ENCODE data around the gene MTERF1. TPM values are rescaled to one million over a fixed set of nuclear protein-coding genes. Genes with fewer than 3 reads are reported as not detected.
"Not testable (repeated sequence)": the region's sequence is repeated elsewhere in the genome, so short reads cannot be mapped to it uniquely, and the experiment has no call there.

The MTERF1 gene
- total RNA-seq, 4 donors from 2014 or later: 4.4 to 23.8 (median 21.0) TPM

GRCh38 chr7:91910171-91910570 is 29.7 kb upstream of the MTERF1 start:
- intact Hi-C loops (cut with DNase I; ENCODE audit: low total_unique reads): no loop called here
- H3K27ac ChIP-seq: no peak overlapping the region
- no peaks in the 10 kb centered on the region for H3K36me3 ChIP-seq
- no peak overlapping the region for H3K4me3 ChIP-seq
- no peak for DNase-seq
- no peaks in the 10 kb centered on the region for H3K9me3 ChIP-seq
- TF ChIP-seq, protein P1, sequence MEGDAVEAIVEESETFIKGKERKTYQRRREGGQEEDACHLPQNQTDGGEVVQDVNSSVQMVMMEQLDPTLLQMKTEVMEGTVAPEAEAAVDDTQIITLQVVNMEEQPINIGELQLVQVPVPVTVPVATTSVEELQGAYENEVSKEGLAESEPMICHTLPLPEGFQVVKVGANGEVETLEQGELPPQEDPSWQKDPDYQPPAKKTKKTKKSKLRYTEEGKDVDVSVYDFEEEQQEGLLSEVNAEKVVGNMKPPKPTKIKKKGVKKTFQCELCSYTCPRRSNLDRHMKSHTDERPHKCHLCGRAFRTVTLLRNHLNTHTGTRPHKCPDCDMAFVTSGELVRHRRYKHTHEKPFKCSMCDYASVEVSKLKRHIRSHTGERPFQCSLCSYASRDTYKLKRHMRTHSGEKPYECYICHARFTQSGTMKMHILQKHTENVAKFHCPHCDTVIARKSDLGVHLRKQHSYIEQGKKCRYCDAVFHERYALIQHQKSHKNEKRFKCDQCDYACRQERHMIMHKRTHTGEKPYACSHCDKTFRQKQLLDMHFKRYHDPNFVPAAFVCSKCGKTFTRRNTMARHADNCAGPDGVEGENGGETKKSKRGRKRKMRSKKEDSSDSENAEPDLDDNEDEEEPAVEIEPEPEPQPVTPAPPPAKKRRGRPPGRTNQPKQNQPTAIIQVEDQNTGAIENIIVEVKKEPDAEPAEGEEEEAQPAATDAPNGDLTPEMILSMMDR (IDR thresholded peaks at IDR 0.05): no peak
- TF ChIP-seq POLR2A (IDR thresholded peaks at IDR 0.05): no peak
- peaks cover 0 to 3% of the 10 kb centered on the region in 2 donors for H3K4me1 ChIP-seq
- H3K27me3 ChIP-seq: no peaks in the 10 kb centered on the region

- no peak for DNase-seq
Observed at GRCh38 chr7:91899563-91899962, 19.1 kb upstream of the MTERF1 start.

GRCh38 chr7:91898240-91898992 is 17.9 kb upstream of the MTERF1 start:
- TF ChIP-seq POLR2A (IDR thresholded peaks at IDR 0.05): no peak
- TF ChIP-seq, protein P1 (IDR thresholded peaks at IDR 0.05): no peak
- intact Hi-C loops (cut with DNase I; ENCODE audit: low total_unique reads): no loop called here
- DNase-seq: no peak

More at GRCh38 chr7:91899563-91899962, 19.1 kb upstream of the MTERF1 start:
- Histone ChIP-seq H3K36me3 (no peaks in the 10 kb centered on the region), H3K27me3 (no peaks in the 10 kb centered on the region), H3K9me3 (no peaks in the 10 kb centered on the region), H3K4me1 (no peaks in the 10 kb centered on the region), H3K27ac (no peak overlapping the region), H3K4me3 (no peak overlapping the region)
- intact Hi-C loops (cut with DNase I; ENCODE audit: low total_unique reads): no loop called here
- TF ChIP-seq, protein P1 (IDR thresholded peaks at IDR 0.05): no peak
- TF ChIP-seq POLR2A (IDR thresholded peaks at IDR 0.05): no peak

GRCh38 chr7:91894781-91895480 is 14.4 kb upstream of the MTERF1 start:
- Histone ChIP-seq H3K4me1 (no peaks in the 10 kb centered on the region), H3K9me3 (no peaks in the 10 kb centered on the region), H3K4me3 (no peak overlapping the region), H3K27ac (no peak overlapping the region), H3K36me3 (no peaks in the 10 kb centered on the region), H3K27me3 (no peaks in the 10 kb centered on the region)
- intact Hi-C loops (cut with DNase I; ENCODE audit: low total_unique reads): no loop called here
- TF ChIP-seq POLR2A (IDR thresholded peaks at IDR 0.05): no peak
- TF ChIP-seq, protein P1 (IDR thresholded peaks at IDR 0.05): no peak
- no peak for DNase-seq

More at GRCh38 chr7:91898240-91898992, 17.9 kb upstream of the MTERF1 start:
- no peaks in the 10 kb centered on the region for H3K4me1 ChIP-seq
- no peaks in the 10 kb centered on the region for H3K27me3 ChIP-seq
- no peaks in the 10 kb centered on the region for H3K36me3 ChIP-seq
- no peaks in the 10 kb centered on the region for H3K9me3 ChIP-seq
- H3K4me3 ChIP-seq: no peak overlapping the region
- H3K27ac ChIP-seq: no peak overlapping the region

DNA sequence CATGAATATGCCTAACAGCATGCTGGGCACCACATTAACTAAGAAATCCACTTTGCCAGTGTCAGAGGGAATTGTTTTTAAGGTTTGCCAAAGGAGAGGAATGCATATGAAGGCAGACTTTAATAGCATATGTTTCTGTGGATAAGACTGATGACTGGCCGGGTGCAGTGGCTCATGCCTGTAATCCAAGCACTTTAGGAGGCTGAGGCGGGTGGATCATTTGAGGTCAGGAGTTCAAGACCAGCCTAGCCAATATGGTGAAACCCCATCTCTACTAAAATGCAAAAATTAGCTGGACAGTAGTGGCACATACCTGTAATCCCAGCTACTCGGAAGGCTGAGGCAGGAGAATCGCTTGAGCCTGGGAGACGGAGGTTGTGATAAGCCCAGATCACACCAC is 13.2 kb upstream of the MTERF1 start:
- DNase-seq; H3K36me3 ChIP-seq; H3K9me3 ChIP-seq; H3K4me3 ChIP-seq; intact Hi-C loops (cut with DNase I; ENCODE audit: low total_unique reads); H3K27ac ChIP-seq; H3K4me1 ChIP-seq; H3K27me3 ChIP-seq: not testable (repeated sequence)

Measured in uterus (tissue), 4 donors.